Measurements from ENCODE around the gene CAP2.

CAP2 gene

GRCh38 chr6:17418281-17419188 is 25.1 kb downstream of the CAP2 start:
- Histone ChIP-seq H3K4me3 (replicated peaks; ENCODE audit: insufficient read depth, low read length) (no peak overlapping the region), H3K27ac (replicated peaks) (no peak overlapping the region), H3K27me3 (ENCODE audit: insufficient read depth, poor library complexity, severe bottlenecking) (no peaks in the 10 kb centered on the region)
- TF ChIP-seq POLR2AphosphoS5 (IDR thresholded peaks at IDR 0.05; ENCODE audit: low read depth): no peak
- TF ChIP-seq, protein P1, sequence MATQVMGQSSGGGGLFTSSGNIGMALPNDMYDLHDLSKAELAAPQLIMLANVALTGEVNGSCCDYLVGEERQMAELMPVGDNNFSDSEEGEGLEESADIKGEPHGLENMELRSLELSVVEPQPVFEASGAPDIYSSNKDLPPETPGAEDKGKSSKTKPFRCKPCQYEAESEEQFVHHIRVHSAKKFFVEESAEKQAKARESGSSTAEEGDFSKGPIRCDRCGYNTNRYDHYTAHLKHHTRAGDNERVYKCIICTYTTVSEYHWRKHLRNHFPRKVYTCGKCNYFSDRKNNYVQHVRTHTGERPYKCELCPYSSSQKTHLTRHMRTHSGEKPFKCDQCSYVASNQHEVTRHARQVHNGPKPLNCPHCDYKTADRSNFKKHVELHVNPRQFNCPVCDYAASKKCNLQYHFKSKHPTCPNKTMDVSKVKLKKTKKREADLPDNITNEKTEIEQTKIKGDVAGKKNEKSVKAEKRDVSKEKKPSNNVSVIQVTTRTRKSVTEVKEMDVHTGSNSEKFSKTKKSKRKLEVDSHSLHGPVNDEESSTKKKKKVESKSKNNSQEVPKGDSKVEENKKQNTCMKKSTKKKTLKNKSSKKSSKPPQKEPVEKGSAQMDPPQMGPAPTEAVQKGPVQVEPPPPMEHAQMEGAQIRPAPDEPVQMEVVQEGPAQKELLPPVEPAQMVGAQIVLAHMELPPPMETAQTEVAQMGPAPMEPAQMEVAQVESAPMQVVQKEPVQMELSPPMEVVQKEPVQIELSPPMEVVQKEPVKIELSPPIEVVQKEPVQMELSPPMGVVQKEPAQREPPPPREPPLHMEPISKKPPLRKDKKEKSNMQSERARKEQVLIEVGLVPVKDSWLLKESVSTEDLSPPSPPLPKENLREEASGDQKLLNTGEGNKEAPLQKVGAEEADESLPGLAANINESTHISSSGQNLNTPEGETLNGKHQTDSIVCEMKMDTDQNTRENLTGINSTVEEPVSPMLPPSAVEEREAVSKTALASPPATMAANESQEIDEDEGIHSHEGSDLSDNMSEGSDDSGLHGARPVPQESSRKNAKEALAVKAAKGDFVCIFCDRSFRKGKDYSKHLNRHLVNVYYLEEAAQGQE (IDR thresholded peaks at IDR 0.05; ENCODE audit: insufficient replicate concordance, low read depth): no peak
- TF ChIP-seq, protein P2, sequence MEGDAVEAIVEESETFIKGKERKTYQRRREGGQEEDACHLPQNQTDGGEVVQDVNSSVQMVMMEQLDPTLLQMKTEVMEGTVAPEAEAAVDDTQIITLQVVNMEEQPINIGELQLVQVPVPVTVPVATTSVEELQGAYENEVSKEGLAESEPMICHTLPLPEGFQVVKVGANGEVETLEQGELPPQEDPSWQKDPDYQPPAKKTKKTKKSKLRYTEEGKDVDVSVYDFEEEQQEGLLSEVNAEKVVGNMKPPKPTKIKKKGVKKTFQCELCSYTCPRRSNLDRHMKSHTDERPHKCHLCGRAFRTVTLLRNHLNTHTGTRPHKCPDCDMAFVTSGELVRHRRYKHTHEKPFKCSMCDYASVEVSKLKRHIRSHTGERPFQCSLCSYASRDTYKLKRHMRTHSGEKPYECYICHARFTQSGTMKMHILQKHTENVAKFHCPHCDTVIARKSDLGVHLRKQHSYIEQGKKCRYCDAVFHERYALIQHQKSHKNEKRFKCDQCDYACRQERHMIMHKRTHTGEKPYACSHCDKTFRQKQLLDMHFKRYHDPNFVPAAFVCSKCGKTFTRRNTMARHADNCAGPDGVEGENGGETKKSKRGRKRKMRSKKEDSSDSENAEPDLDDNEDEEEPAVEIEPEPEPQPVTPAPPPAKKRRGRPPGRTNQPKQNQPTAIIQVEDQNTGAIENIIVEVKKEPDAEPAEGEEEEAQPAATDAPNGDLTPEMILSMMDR (IDR thresholded peaks at IDR 0.05; ENCODE audit: insufficient read depth, low read length): no peak
- no peak for TF ChIP-seq SPI1 (IDR thresholded peaks at IDR 0.05; ENCODE audit: borderline replicate concordance, low read depth)
- TF ChIP-seq GABPA (IDR thresholded peaks at IDR 0.05; ENCODE audit: low read depth): no peak
- no peak for DNase-seq (ENCODE audit: low read depth in 1 of 2, low spot score in 1 of 2)

GRCh38 chr6:17419189-17419575 is 25.8 kb downstream of the CAP2 start:
- Histone ChIP-seq H3K4me3 (replicated peaks; ENCODE audit: insufficient read depth, low read length) (no peak overlapping the region), H3K27ac (replicated peaks) (no peak overlapping the region), H3K27me3 (ENCODE audit: insufficient read depth, poor library complexity, severe bottlenecking) (no peaks in the 10 kb centered on the region)
- DNase-seq (ENCODE audit: low read depth in 1 of 2, low spot score in 1 of 2): no peak
- TF ChIP-seq, protein P1 (IDR thresholded peaks at IDR 0.05; ENCODE audit: insufficient replicate concordance, low read depth): no peak
- TF ChIP-seq SPI1 (IDR thresholded peaks at IDR 0.05; ENCODE audit: borderline replicate concordance, low read depth) (no peak), POLR2AphosphoS5 (IDR thresholded peaks at IDR 0.05; ENCODE audit: low read depth) (no peak), GABPA (IDR thresholded peaks at IDR 0.05; ENCODE audit: low read depth) (no peak)
- TF ChIP-seq, protein P2 (IDR thresholded peaks at IDR 0.05; ENCODE audit: insufficient read depth, low read length): no peak

DNA sequence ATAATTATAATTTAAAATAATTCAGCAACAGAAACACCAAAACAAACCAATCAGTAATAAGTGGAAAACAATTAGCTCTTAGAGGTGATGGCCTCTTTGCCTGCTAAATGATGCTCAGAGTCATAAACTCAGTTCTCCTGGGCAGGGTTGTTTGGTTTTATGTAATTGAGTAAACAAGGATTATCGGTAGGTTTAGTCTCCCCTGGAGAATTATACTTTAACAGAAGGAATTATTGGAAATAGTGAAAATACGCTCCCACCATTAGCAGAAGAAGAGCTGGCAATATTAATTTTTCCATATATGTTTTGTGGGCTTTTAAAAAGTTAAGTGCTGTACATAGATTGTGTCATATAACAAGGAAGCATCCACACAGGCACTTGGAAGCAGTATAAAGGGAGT is 27.0 kb downstream of the CAP2 start:
- no peak for TF ChIP-seq GABPA (IDR thresholded peaks at IDR 0.05; ENCODE audit: low read depth)
- TF ChIP-seq, protein P2 (IDR thresholded peaks at IDR 0.05; ENCODE audit: insufficient read depth, low read length): no peak
- TF ChIP-seq, protein P1 (IDR thresholded peaks at IDR 0.05; ENCODE audit: insufficient replicate concordance, low read depth): no peak
- no peak for TF ChIP-seq POLR2AphosphoS5 (IDR thresholded peaks at IDR 0.05; ENCODE audit: low read depth)
- TF ChIP-seq SPI1 (IDR thresholded peaks at IDR 0.05; ENCODE audit: borderline replicate concordance, low read depth): no peak
- Histone ChIP-seq H3K4me3 (replicated peaks; ENCODE audit: insufficient read depth, low read length) (no peak overlapping the region), H3K27ac (replicated peaks) (no peak overlapping the region), H3K27me3 (ENCODE audit: insufficient read depth, poor library complexity, severe bottlenecking) (no peaks in the 10 kb centered on the region)
- DNase-seq (ENCODE audit: low read depth in 1 of 2, low spot score in 1 of 2): no peak

All from HL-60 (cell line).